MV-4-11 (cell line): Measurements from ENCODE around the gene TNRC18.

ENCODE experiments used
- DNase-seq: peaks from one replicate; lab custom pipeline; 2025; lab: John Stamatoyannopoulos, UW

Gene TNRC18

GRCh38 chr7:5451391-5451790 is 27.8 kb upstream of the TNRC18 start:
- DNase-seq = no peak

- no peak for DNase-seq
These were observed 27.1 kb upstream of the TNRC18 start for GRCh38 chr7:5450549-5451327.

DNA sequence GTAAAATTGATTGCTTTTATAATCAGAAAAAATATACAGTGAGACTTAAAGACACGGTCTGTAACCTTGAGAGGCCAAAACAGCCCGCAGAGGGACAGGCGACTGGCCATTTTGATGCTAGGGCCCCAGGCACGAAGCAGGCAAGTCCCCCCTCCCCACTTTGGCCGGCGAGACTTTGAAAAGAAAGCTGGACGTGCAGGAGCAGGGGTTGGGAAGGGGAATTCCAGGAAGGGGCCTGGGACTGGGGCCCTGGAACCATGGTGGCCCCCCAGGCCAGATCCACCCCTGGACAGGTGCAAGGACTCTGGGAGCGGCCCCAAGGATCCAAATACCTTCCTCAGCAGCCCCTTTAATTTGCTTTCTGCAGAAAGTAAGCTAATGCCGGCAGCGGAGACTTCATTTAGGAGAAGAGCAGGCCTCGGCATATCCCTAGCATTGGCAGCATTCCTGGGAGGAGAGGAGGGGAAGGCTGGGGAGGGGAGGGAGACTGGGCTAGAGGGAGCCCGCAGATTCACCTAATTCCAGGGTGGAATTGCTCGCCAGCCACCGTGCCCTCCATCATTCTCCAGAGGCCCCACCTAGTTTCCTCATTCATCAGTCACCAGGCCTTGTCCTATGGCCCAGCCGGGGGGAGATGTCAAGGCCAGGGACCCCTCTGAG is 24.9 kb upstream of the TNRC18 start:
- no peak for DNase-seq

DNA sequence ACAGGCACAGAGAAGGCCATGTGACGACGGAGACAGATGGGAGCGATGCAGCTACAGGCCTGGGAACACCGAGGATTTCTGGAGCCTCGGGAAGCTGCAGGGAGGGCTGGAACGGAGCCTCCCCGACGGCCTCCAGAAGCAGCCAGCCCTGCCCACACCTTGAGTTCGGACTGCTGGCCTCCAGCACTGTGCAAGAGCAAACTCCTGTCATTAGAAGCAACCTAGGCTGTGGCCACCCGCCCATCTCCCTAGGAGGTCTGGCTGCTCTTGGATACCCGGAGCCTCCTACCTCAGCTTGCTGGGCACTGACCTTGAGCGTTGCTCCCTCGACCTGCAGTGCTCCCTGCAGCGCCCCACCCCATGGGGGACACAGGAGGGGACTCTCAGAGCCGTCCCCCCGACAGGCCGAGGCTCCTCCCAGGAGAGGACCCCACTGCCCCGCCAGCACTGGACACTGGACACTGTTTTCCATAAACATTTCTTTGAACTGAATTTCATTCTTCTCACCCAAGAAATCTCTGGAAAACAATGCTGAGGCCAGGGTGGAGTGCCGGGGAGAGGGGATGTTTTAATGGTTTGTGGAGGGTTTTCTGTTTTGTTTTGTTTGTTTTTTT is 22.5 kb upstream of the TNRC18 start:
- no peak for DNase-seq

- no peak for DNase-seq
These were observed 20.0 kb upstream of the TNRC18 start for GRCh38 chr7:5443678-5444077.

GRCh38 chr7:5442757-5443305 is 19.2 kb upstream of the TNRC18 start:
- DNase-seq = no peak

GRCh38 chr7:5441840-5442503 is 18.3 kb upstream of the TNRC18 start:
- peak; percentile 74 for DNase-seq

DNA sequence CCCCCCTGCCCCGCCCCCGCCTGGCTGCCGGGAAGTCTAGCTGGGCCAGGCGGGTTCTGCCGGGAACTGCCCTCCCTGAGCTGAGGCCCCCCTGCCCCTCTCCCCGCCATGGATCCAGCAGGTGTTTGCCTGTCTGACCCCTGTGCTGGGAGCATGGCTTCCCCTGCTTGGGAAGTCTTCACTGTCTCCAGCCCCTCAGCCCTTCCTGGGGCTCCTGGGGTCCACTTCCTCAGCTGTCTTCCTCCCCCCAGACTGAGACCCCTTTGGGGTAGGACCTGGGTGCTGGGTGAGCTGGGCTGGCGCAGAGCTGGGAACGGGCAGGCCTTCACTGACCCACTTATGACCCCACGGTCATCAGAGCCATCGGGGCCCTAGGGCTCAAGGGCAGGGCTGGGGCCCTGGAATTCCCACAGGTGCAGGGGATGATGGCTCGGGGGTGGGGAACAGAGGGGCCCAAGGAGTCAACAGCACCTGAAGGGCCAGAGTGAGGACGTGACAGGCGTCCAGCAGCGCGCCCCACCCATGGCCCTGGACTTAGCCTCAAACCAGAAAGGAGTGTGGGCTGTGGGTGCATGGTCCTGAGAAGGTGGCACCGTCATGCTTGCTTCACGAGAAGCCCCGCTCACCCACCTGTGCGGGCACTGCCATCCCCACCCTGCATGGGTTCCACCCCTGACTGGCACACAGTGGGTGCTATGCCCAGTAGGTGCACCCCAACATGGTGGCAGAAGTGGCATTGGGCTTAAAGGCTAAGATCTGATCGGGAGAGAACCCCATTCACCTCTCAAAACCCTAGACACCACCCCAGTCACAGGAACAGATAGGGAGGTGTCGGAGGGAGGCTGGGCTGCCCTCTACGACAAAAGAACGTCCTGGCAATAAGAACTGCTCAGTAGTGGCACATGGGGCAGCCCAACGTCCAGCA is 16.2 kb upstream of the TNRC18 start:
- DNase-seq = no peak

- no peak for DNase-seq
These were observed 15.6 kb upstream of the TNRC18 start for GRCh38 chr7:5439209-5439571.

DNA sequence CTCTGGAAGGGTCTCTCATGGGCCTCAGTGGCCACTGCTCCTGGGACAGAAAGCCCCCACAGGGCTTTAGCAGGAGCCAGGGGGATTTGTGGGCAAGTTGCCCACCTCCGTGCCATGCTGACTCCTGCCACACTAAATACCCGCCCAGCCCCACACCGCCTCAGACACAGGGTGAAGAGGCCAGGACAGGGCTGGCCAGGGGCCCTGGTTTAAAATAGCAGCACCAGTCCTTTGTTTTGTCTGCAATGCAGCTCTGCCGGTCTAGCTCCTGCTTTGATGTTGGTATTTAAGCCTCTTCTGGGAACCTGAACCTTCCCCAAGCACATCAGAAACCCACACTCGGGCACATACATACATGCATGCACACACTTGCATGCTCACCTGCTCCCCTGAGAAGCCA is 14.4 kb upstream of the TNRC18 start:
- DNase-seq = no peak

- DNase-seq = no peak
These were observed 13.8 kb upstream of the TNRC18 start for GRCh38 chr7:5437348-5437892.

DNA sequence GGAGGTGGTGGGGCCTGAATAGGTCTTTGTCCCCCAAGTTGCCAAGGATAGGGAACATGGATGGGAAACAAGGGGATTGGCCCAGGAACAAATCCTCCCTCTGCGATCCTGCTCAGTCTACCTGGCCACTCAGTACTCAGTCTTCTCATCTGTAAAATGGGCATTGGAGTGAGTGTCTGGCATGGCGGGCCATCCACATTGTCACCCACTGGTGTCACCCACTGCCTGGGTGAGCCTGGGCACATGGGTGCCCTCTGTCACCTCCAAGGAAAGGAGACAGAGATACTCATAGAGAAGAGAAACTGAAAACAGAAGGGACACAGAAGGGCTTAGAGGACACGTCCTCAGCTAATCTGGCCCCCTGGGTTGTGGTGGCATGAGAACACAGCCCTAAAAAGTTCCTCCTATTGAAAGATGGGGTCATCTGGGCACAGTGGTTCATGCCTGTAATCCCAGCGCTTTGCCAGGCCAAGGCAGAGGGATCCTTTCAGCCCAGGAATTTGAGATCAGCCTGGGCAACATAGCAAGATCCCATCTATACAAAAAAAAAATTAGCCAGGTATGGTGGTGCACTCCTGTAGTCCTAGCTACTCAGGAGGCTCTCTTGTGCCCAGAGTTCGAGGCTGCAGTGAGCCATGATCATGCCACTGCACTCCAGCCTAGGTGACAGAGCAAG is 12.5 kb upstream of the TNRC18 start:
- DNase-seq = peak; percentile 18

GRCh38 chr7:5435291-5436002 is 11.8 kb upstream of the TNRC18 start:
- DNase-seq = no peak

GRCh38 chr7:5433181-5433580 is 9.5 kb upstream of the TNRC18 start:
- no peak for DNase-seq

DNA sequence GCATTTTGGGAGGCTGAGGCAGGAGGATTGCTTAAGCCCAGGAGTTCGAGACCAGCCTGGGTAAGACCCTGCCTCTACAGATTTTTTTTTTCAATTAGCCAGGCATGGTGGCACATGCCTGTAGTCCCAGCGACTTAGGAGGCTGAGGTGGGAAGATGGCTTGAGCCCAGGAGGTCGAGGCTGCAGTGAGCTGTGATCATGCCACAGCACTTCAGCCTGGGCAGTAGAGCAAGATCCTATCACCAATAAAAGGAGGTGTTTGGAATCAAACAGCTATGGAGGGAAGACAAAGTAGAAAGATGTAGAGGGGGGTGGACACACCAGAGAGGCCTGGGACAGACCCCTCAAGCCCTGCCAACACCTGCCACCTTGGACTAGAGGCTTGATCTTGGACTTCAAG is 9.1 kb upstream of the TNRC18 start:
- DNase-seq = no peak

- no peak for DNase-seq
These were observed 8.0 kb upstream of the TNRC18 start for GRCh38 chr7:5431560-5432015.

- DNase-seq = no peak
These were observed 6.9 kb upstream of the TNRC18 start for GRCh38 chr7:5430612-5430947.

GRCh38 chr7:5429857-5430611 is 6.4 kb upstream of the TNRC18 start:
- no peak for DNase-seq

GRCh38 chr7:5429253-5429856 is 5.7 kb upstream of the TNRC18 start:
- no peak for DNase-seq
